G401.6 (cell line): ENCODE data around the gene CNIH4.
"Not testable (repeated sequence)": the region's sequence is repeated elsewhere in the genome, so short reads cannot be mapped to it uniquely, and the experiment has no call there.

Source experiments
- FAIRE-seq: peaks from 2 replicates; lab custom pipeline; 2012; peaks lifted over from hg19 to GRCh38; lab: Jason Lieb, UNC

The CNIH4 gene

DNA sequence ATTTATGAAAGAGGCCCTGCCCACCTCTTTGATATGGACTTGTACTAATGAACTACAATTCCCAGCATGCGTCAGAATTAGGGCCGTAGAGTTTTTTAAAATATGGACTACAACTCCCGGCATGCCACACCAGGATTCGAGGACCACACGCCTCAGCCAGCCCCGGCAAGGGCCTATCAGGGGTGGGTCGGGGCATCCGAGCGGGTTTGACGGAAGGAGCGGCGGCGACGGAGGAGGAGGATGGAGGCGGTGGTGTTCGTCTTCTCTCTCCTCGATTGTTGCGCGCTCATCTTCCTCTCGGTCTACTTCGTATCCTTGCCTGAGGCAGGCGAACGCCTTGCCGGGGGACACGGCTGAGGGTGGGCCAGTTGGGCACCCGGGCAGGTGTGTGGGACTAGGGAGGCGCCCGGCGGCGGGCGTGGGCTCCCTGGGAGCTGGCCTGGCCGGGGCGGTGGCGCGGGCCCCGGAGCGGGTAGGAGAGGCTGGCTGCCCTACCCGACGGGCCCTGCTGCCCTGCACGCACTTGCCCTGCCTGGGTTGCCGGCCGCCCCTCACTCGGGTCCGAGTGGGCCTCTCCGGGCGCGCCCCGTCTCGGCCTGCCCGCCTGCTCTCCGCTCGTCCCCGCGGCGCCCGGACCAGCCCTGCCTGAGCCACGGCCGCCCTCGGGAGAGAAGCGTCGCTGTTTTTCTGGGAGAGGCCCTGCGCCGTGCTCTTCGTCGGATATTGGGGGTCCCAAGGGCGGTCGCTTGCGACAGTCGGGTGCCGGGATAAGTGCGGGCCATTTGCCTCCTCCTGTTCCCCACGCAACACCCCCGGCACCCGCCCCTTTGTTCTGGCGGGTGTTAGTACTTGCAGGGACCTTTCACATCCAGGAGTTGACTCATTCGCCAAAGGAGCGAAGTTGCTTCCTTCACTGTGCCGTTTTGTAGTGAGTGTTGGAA lies at the start of gene CNIH4:
TSS of gene CNIH4 (plus strand) at position 195 of the 941 bp plus-strand sequence. CDS start at position 241, 46 bp downstream.
- FAIRE-seq: peak; percentile 95

DNA sequence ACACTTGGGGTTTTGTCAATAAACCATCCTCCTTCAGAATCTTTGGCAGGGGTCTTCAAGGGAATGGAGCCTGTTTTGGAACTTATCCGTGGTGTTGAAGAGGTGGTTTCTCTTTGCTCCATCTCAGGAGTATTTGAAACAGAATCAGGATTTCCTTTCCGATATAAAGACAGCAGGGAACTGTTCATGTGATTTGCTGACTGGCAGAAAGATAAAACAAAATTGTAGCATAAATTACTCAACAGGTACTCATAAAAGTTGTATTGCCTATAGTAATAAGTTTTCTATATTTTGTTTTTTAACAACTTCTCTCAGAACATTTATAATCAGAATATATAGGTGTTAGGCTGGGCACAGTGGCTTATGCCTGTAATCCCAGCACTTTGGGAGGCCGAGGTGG lies 48.6 kb upstream of the CNIH4 start:
- no peak for FAIRE-seq

DNA sequence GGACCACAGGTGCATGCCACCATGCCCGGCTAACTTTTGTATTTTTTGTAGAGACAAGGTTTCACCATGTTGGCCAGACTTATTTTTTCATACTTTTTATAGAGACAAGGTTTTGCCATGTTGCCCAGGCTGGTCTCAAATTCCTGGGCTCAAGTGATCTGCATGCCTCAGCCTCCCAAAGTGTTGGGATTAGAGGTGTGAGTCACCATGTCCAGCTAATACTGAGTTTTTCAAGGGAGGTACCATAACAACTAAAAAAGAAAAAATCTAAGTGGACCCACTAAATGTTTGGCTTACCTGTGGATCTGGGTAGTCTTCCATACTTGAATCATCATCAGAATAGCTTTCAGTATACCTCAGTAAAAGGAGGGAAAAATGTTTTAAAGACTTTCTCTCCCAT lies 45.2 kb upstream of the CNIH4 start:
- not testable (repeated sequence) for FAIRE-seq

DNA sequence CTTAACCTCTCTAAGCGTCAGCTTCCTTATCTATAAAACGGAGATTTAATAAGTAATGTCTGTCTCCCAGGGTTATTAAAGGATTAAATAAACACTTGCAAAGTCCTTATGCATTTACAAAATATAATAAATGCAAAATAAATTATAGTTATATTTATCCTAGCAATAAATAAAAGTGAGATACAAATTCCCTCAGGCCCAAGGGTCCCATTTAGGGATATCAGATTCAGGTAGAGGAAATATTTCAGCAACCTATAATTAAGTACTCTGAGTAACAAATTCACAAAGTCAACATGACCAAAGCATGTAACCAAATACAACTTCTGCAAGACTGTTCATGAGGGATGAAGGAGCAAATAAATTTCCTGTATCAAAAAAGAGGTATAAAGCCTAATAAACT lies 44.7 kb upstream of the CNIH4 start:
- FAIRE-seq: no peak

DNA sequence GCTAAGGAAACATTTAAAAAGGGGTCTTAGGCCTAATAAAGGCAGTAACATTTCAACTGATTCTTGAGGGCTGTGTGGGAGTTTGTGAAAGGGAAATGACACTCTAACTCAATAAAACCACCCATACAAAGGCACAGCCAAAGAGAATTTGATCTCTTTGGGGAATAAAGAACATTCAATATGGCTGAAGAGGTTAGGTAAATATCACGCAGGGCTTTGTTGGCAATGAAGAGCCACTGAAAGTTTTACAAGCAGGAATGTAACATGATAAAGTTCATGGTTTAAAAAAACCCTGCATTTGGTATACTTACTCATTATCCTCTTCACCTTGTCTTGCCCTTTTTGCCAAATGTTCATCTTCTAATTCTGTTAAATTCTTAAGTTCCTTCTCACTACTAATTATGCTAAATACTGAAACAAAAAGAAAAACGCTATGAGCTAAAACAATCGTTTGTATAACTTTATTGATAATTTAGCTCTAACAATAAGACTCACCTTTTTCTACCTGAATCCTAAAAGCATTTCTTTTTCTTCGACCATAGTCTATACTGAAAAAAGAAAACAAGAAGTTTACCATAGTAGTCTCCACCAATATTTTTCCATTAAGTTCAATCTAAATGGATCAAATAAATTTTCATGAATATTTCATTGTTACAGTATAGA lies 39.2 kb upstream of the CNIH4 start:
- no peak for FAIRE-seq

DNA sequence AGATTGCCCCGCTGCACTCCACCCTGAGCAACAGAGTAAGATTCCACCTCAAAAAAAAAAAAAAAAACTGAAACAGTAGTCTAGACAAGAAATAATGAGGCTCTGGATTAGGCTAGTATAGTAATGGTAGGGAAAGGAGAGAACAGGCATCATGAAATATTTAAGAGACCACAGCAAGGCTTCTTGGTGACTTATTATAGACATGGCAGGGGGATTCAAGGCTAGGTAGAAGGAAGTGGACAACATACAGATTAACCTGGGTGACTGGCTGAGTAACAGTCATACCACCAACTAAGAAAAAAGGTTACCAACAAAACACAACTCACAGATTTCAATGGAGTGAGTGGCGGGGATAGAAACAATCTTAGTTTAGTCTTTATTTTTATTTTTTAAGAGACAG lies 35.0 kb upstream of the CNIH4 start:
- FAIRE-seq: no peak

DNA sequence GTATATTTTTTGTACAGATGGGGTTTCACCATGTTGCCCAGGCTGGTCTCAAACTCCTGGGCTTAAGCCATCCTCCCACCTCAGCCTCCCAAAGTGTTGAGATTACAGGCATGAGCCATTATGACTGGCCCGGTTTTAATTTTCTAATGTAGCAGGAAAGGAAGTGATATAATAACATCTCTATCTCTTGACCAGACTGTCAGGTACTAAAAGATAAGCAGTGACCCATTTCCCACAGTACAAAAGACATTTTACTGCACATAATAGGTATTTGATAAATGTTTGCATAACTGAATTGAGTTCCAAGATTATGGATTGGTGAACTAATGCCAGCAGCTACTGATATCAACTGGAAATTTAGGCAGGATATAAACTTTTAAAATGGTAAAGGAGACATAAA lies 30.7 kb upstream of the CNIH4 start:
- FAIRE-seq: no peak

DNA sequence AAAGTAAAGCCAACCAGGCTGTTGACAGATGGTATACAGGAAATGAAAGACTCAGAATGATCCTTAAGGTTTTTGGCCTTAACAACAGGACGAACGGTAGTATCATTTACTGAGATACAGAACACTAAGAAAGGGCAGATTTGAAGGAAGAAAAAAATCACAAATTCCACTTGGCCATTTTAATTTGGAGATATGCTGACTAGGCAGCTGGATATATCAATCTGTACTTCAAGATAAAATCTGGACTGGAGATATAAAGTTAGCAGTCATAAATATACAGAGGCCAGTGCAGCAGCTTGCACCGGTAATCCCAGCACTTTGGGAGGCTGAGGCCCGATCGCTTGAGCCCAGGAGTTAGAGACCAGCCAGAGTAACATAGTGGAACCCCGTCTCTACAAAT lies 28.0 kb upstream of the CNIH4 start:
- no peak for FAIRE-seq

DNA sequence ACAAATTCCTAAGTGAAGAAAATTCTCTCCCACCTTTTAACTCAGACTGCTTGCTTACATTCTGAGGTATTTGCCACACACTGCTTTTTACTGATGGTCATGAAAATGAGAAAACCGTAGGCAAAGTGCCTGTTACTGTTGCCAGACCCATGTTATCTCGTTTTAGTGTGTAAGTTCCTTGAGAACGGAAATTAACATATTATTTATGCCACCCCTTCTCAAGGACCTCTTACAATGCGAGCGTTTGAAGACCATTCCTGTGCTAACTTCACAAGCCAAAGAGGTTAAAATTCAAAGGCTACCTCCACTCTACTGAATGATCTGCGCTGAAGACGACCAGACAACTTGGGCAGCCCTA lies 27.2 kb upstream of the CNIH4 start:
- FAIRE-seq: no peak

DNA sequence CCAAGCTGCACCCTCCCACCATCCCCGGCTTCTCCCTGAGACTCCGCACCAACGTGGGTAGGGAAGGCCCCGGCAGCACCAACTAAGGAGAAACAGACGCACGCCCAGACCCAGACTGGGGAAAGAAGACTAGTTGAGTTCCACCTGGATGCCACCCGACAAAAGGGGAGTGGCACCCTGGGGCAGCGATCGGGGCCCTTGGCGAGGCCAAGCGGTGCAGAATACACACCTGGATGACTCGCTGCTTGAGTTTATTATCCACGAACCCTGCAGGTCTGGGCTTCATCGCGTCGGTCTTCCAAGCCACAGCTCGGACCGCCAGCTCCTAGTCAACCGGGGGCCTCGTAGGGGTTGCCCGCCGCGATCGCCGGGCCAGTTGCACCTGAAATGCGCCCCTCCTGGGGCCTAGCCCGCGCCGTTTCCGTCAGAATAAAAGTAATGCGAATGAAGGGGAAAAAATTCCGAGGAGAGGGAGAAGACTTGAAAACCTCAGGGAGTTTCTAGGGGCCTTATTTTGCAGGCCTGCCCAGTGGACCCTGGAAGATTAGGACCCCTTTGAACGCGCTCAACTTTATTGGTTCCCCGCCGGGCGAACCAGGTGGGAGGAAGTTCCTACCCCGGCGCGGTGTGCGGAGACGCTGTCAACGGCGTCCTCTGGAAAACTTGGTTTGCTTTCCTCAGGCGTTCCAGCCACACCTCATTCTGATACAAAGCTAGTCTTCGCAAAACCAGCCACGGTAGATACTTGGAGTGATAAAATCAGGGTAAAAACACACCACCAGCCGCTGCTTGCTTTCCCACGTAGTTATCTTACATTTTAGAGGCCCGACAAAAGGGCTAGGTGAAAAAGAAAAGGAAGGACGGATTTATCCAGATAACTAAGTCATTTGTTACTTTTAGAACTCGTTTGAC lies 26.6 kb upstream of the CNIH4 start, which contains the start of gene NVL:
TSS of gene NVL (minus strand) at position 331 of the 912 bp plus-strand sequence. CDS start at position 286, 45 bp downstream.
- FAIRE-seq: peak; percentile 94

DNA sequence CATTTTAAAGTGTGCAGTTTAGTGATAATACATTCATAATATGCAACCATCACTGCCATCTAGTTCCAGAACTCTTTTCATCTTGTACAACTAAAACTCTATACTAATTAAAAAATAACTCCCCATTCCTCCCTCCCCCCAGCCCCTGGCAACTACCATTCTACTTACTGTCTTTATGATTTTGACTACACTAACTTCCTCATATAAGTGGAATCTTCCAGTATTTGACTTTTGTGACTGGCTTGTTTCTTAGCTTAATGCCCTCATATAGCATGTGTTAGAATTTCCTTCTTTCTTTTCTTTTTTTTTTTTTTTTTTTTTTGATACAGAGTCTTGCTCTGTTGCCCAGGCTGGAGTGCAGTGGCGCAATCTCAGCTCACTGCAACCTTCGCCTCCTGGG lies 25.4 kb upstream of the CNIH4 start:
- FAIRE-seq: no peak

DNA sequence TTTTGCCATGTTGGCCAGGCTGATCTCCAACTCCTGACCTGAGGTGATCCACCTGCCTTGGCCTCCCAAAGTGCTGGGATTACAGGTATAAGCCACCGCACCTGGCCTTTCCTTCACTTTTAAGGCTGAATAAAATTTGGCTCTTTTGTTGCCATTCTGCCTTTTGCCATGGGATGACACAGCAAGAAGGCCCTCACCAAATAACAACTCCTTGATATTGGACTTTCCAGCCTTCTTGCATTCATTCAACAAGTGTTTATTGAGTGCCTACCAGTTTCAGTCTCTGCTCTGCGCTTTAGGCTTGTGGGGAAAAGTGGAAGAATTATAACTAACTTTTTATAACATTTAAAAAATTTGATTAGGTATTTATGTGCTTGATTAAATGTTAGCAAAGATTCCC lies 24.9 kb upstream of the CNIH4 start:
- FAIRE-seq: no peak

DNA sequence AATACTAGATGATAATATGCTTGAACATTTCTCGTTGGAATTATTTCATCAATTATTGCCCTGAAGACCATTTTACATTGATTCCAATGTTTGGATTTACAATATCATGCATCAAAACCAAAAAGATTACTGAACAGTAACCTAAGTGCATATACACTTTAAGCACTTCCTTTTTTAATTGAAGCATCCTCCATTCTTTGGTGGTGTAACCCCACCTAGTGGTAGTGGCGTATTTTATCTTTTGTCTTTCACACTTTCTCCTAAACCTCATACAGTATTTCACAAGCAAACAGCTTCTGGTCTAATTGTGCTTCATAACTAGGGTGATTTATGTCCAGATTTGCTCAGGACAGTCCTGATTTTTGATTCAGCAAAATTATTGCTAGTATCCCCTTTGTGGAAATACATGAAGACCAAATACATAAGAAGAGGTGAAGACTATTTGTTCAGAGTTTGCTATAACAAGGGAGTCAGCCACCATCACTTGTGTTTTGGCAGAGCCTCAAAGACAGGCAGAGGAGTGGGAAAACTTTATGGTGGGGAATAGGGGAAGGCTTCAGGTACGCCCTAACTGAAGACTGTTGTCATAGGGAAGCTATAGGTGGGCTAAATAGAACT lies 23.3 kb upstream of the CNIH4 start:
- FAIRE-seq: peak; percentile 95

DNA sequence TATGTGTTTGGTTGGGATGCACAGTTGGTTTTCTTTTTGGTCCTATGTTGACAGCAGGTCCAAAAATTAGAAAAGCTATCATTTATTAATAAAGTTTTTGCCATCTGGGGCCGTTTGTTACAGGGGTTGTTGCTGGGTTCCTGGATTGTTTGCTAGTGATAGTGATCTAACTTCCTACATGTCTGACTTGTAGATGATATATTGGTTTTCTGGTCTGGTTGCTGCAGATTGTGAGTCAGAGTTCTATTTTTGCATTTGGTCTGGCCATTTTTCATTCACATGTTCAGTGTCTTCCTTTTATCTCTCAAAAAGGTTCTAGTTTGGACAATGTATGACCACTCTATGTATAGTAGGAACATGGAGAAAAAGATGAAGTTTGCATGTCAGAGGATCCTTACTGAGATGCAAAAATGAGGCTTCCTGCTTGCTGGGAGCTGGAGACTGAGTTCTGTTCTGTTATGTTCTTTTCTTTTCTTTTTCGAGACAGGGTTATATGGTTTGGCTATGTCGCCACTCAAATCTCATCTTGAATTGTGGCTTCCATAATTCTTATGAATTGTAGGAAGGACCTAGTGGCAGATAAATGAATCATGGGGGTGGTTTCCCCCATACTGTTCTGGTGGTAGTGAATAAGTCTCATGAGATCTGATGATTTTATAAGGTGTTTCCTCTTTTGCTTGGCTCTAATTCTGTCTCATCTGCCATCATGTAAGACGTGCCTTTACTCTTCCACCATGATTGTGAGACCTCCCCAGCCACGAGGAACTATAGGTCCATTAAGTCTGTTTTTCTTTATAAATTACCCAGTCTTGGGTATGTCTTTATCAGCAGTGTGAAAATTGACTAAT lies 22.5 kb upstream of the CNIH4 start:
- FAIRE-seq: no peak

DNA sequence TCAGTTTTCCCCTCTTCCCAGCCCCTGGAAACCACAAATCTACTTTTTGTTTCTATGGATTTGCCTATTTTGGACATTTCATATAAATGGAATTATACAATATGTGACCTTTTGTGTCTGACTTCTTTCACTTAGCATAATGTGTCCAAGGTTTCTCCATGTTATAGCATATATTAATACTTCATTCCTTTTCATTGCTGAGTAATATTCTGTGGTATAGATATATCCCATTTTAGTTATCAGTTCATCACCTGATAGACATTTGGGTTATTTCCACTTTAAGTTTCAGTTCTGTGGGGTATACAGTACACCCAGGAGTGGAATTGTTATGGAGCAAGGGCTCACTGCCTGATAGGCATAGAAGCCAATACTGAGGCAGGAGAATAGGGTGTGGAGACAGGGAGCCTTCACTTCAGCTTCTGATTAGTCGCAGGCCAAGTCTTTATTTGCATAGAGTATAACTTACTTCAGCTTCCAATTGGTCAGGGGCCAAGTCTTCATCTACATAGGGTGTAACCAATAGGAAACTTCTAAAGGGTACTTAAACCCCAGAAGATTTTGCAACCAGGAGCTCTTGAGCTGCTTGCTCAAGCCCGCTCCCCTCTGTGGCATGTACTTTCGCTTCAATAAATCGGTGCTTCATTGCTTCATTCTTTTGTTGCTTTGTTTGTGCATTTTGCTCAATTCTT lies 18.4 kb upstream of the CNIH4 start:
- FAIRE-seq: no peak

DNA sequence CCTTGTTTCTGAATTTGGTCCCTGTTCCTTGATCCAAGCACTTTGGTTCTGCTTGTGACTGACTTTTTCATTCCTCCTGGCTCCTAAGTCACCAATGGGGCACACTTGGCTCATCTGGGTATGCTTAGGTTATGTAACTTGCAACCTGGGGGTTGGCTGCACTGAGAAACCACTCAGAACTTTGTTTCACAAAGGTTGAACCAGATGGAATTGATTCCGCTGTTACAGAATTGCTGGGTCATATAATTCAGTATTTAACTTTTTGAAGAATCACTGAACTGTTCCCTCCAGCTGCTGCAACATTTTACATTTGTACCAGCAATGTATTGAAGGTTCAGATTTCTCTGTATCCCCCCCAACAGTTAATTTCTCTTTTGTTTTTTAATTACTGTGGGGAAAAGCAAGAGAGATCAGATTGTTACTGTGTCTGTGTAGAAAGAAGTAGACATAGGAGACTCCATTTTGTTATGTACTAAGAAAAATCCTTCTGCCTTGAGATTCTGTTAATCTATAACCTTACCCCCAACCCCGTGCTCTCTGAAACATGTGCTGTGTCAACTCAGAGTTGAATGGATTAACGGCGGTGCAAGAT lies 17.1 kb upstream of the CNIH4 start:
- no peak for FAIRE-seq

DNA sequence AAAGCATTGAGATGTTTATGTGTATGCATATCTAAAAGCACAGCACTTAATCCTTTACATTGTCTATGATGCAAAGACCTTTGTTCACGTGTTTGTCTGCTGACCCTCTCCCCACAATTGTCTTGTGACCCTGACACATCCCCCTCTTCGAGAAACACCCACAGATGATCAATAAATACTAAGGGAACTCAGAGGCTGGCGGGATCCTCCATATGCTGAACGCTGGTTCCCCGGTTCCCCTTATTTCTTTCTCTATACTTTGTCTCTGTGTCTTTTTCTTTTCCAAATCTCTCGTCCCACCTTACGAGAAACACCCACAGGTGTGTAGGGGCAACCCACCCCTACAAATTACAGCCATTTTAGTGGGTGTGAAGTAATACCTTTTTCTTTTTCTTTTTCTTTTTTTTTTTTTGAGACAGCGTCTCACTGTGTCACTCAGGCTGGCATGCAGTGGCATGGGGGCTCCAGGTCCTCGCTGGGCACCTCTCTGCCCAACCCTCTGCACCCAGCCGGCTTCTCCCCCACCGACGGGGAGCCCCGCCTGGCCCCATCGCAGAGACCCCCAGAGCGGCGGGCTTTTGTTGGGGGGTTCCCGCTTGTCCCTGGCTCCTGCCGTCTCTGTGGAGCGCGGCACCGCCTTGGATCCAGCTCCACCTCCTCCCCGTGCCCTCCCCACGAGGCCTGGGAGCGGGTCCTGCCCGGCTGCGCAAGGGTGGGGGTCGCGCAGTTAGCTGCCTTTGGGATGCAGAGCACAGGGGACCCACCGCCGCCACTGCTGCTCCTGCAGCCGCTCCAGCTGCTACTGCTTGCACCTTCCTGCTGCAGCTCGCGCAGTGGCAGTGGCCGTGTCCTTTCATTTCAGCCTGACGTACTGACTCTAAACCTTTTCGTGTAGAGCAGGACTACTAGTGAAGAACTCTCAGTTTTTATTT lies 16.0 kb upstream of the CNIH4 start:
- not testable (repeated sequence) for FAIRE-seq

DNA sequence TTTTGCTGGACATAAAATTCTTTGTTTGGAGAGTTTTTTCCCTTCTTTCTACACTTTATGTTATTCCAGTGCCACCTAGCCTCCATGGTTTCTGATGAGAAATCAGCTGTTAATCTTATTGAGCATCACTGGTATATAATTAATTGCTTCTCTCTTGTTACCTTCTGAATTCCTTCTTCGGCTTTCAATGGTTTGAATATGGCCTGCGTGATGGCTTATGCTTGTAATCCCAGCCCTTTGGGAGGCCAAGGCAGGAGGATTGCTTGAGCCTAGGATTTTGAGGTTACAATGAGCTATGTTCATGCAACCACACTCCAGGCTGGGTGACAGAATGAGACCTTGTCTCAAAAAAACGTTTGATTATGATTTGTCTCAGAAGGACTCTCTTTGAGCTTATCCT lies 13.0 kb upstream of the CNIH4 start:
- no peak for FAIRE-seq

DNA sequence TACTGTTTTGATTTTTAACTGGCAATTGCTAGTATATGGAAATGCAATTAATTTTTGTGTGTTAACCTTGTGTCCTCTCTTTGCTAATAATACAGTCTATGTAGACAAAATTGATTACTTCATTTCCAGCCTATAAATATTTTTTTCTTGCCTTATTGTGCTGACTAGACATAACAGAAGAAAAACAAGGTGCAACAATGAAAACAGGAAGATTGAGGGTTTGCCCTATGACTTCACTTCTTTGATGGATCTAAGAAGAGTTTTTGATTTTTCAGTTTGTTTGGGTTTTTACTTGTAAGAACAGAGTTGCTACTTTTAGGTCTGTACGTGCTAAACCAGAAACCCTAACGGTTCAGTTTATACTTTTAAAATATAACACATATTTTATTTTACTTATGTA lies 8.5 kb upstream of the CNIH4 start:
- FAIRE-seq: no peak
